AG09309 (cell line): Measurements from ENCODE around the gene PCDHGC5.

Experiments used
- DNase-seq: peaks from one replicate; pipeline ENCODE4 v3.0.0-alpha.2; 2010; ENCODE audit warnings: low read depth
- H3K4me3 ChIP-seq: 2 replicates; pipeline ENCODE4 v1.5.1; 2011; ENCODE audit warnings: mild to moderate bottlenecking, low read depth, low read length, moderate library complexity; ENCODE audit not compliant: control insufficient read depth
- TF ChIP-seq, protein P1 (sequence below): IDR thresholded peaks from 2 replicates; pipeline ENCODE4 v1.5.1; 2011; ENCODE audit warnings: mild to moderate bottlenecking, low read depth, low read length, inconsistent platforms; ENCODE audit not compliant: insufficient read depth, control insufficient read depth; ENCODE audit errors: missing control alignments

The PCDHGC5 gene

GRCh38 chr5:141517880-141518617, 29.2 kb downstream of the PCDHGC5 start:
- no peak overlapping the region for H3K4me3 ChIP-seq
- no peak for DNase-seq
- TF ChIP-seq, protein P1, sequence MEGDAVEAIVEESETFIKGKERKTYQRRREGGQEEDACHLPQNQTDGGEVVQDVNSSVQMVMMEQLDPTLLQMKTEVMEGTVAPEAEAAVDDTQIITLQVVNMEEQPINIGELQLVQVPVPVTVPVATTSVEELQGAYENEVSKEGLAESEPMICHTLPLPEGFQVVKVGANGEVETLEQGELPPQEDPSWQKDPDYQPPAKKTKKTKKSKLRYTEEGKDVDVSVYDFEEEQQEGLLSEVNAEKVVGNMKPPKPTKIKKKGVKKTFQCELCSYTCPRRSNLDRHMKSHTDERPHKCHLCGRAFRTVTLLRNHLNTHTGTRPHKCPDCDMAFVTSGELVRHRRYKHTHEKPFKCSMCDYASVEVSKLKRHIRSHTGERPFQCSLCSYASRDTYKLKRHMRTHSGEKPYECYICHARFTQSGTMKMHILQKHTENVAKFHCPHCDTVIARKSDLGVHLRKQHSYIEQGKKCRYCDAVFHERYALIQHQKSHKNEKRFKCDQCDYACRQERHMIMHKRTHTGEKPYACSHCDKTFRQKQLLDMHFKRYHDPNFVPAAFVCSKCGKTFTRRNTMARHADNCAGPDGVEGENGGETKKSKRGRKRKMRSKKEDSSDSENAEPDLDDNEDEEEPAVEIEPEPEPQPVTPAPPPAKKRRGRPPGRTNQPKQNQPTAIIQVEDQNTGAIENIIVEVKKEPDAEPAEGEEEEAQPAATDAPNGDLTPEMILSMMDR, result no peak

DNA sequence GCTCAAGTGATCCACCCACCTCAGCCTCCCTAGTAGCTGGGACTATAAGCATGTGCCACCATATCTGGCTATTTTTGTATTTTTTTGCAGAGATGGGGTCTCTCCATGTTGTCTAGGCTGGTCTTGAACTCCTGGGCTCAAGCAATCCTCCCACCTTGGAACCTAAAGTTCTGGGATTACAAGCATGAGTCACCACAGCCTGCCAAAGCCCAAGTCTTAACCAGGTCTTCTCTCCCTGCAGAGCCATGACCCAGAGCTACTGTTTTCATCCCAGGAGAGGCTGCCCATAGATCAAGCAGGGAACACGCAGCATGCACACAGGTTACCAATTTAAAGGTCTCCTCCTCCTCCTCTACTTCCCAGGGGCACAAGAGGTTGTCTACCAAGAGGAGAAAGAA, 29.7 kb downstream of the PCDHGC5 start:
- H3K4me3 ChIP-seq, result no peak overlapping the region
- DNase-seq, result no peak
- TF ChIP-seq, protein P1, result no peak

GRCh38 chr5:141519605-141520565, 31.0 kb downstream of the PCDHGC5 start:
- H3K4me3 ChIP-seq, result no peak overlapping the region
- TF ChIP-seq, protein P1, result no peak
- no peak for DNase-seq

GRCh38 chr5:141521244-141521781, 32.4 kb downstream of the PCDHGC5 start:
- DNase-seq, result peak; percentile 99
- H3K4me3 ChIP-seq, result no peak overlapping the region
- TF ChIP-seq, protein P1, result no peak

GRCh38 chr5:141522301-141522700, 33.4 kb downstream of the PCDHGC5 start:
- TF ChIP-seq, protein P1, result no peak
- no peak for DNase-seq
- no peak overlapping the region for H3K4me3 ChIP-seq

GRCh38 chr5:141523991-141524390, 35.1 kb downstream of the PCDHGC5 start:
- DNase-seq, result no peak
- TF ChIP-seq, protein P1, result no peak
- no peak overlapping the region for H3K4me3 ChIP-seq
